ENCODE measurements around the gene SLAMF9.

The SLAMF9 gene

GRCh38 chr1:159980786-159981185, 26.7 kb upstream of the SLAMF9 start:
- H4K20me1 ChIP-seq (ENCODE audit: insufficient read depth, low read length), result no peaks in the 10 kb centered on the region
- H3K4me1 ChIP-seq (ENCODE audit: low read length), result no peaks in the 10 kb centered on the region

GRCh38 chr1:159980076-159980475, 26.0 kb upstream of the SLAMF9 start:
- Histone ChIP-seq H3K4me2 (ENCODE audit: low read depth, low read length) (no peak overlapping the region), H4K20me1 (ENCODE audit: insufficient read depth, low read length) (no peaks in the 10 kb centered on the region), H3K36me3 (replicated peaks; ENCODE audit: insufficient read depth, low read length) (no peaks in the 10 kb centered on the region), H3K9me3 (replicated peaks; ENCODE audit: insufficient read depth, low read length) (no peaks in the 10 kb centered on the region), H3K9ac (ENCODE audit: low read length) (no peak overlapping the region), H2AFZ (ENCODE audit: low read length) (no peak overlapping the region), H3K9me2 (replicated peaks; ENCODE audit: insufficient read depth, low read length) (no peaks in the 10 kb centered on the region), H3F3A (ENCODE audit: insufficient read depth, low read length) (no peaks in the 10 kb centered on the region), H3K27me3 (replicated peaks; ENCODE audit: insufficient read depth, low read length) (no peaks in the 10 kb centered on the region; the same call in 1 of the 2 replicates), H3K79me2 (ENCODE audit: low read length) (no peaks in the 10 kb centered on the region), H3K4me3 (ENCODE audit: low read length) (no peak overlapping the region), H3K4me1 (ENCODE audit: low read length) (no peaks in the 10 kb centered on the region), H3K27ac (ENCODE audit: low read length) (no peak overlapping the region)
- no peak for TF ChIP-seq CTCF (IDR thresholded peaks at IDR 0.05; ENCODE audit: low read length)
- DNase-seq, result no peak

More at GRCh38 chr1:159980786-159981185, 26.7 kb upstream of the SLAMF9 start:
- Histone ChIP-seq H2AFZ (ENCODE audit: low read length) (no peak overlapping the region), H3K4me2 (ENCODE audit: low read depth, low read length) (no peak overlapping the region), H3K79me2 (ENCODE audit: low read length) (no peaks in the 10 kb centered on the region), H3F3A (ENCODE audit: insufficient read depth, low read length) (no peaks in the 10 kb centered on the region), H3K9me3 (replicated peaks; ENCODE audit: insufficient read depth, low read length) (no peaks in the 10 kb centered on the region), H3K27me3 (replicated peaks; ENCODE audit: insufficient read depth, low read length) (no peaks in the 10 kb centered on the region; the same call in 1 of the 2 replicates), H3K36me3 (replicated peaks; ENCODE audit: insufficient read depth, low read length) (no peaks in the 10 kb centered on the region), H3K9me2 (replicated peaks; ENCODE audit: insufficient read depth, low read length) (no peaks in the 10 kb centered on the region), H3K27ac (ENCODE audit: low read length) (no peak overlapping the region), H3K9ac (ENCODE audit: low read length) (no peak overlapping the region), H3K4me3 (ENCODE audit: low read length) (no peak overlapping the region)
- no peak for TF ChIP-seq EZH2phosphoT487 (IDR thresholded peaks at IDR 0.05; ENCODE audit: low read length)
- no peak for TF ChIP-seq CTCF (IDR thresholded peaks at IDR 0.05; ENCODE audit: low read length)
- TF ChIP-seq EZH2 (optimal IDR thresholded peaks at IDR 0.05; ENCODE audit: low read depth, low read length), result no peak
- no peak for DNase-seq

GRCh38 chr1:159979257-159979656, 25.2 kb upstream of the SLAMF9 start:
- H2AFZ ChIP-seq (ENCODE audit: low read length), result no peak overlapping the region
- H3K9ac ChIP-seq (ENCODE audit: low read length), result no peak overlapping the region
- no peak overlapping the region for H3K4me2 ChIP-seq (ENCODE audit: low read depth, low read length)
- no peaks in the 10 kb centered on the region for H3K79me2 ChIP-seq (ENCODE audit: low read length)
- H3K27ac ChIP-seq (ENCODE audit: low read length), result no peak overlapping the region
- H3K9me3 ChIP-seq (replicated peaks; ENCODE audit: insufficient read depth, low read length), result no peaks in the 10 kb centered on the region
- TF ChIP-seq CTCF (IDR thresholded peaks at IDR 0.05; ENCODE audit: low read length) (no peak), EZH2phosphoT487 (IDR thresholded peaks at IDR 0.05; ENCODE audit: low read length) (no peak)
- H3K4me1 ChIP-seq (ENCODE audit: low read length), result no peaks in the 10 kb centered on the region
- no peaks in the 10 kb centered on the region for H4K20me1 ChIP-seq (ENCODE audit: insufficient read depth, low read length)
- H3K36me3 ChIP-seq (replicated peaks; ENCODE audit: insufficient read depth, low read length), result no peaks in the 10 kb centered on the region
- no peak overlapping the region for H3K4me3 ChIP-seq (ENCODE audit: low read length)
- H3F3A ChIP-seq (ENCODE audit: insufficient read depth, low read length), result no peaks in the 10 kb centered on the region
- no peaks in the 10 kb centered on the region for H3K9me2 ChIP-seq (replicated peaks; ENCODE audit: insufficient read depth, low read length)
- no peak for DNase-seq
- no peaks in the 10 kb centered on the region; the same call in 1 of the 2 replicates for H3K27me3 ChIP-seq (replicated peaks; ENCODE audit: insufficient read depth, low read length)

GRCh38 chr1:159978107-159978398, 24.0 kb upstream of the SLAMF9 start:
- H3K4me2 ChIP-seq (ENCODE audit: low read depth, low read length), result no peak overlapping the region
- no peaks in the 10 kb centered on the region for H3K4me1 ChIP-seq (ENCODE audit: low read length)
- H3K9me3 ChIP-seq (replicated peaks; ENCODE audit: insufficient read depth, low read length), result no peaks in the 10 kb centered on the region
- H3K27ac ChIP-seq (ENCODE audit: low read length), result no peak overlapping the region
- H3K4me3 ChIP-seq (ENCODE audit: low read length), result no peak overlapping the region
- H3K9me2 ChIP-seq (replicated peaks; ENCODE audit: insufficient read depth, low read length), result no peaks in the 10 kb centered on the region
- H2AFZ ChIP-seq (ENCODE audit: low read length), result no peak overlapping the region
- no peaks in the 10 kb centered on the region for H3F3A ChIP-seq (ENCODE audit: insufficient read depth, low read length)
- H4K20me1 ChIP-seq (ENCODE audit: insufficient read depth, low read length), result no peaks in the 10 kb centered on the region
- TF ChIP-seq EZH2 (optimal IDR thresholded peaks at IDR 0.05; ENCODE audit: low read depth, low read length) (no peak), EZH2phosphoT487 (IDR thresholded peaks at IDR 0.05; ENCODE audit: low read length) (no peak), CTCF (IDR thresholded peaks at IDR 0.05; ENCODE audit: low read length) (no peak)
- H3K9ac ChIP-seq (ENCODE audit: low read length), result no peak overlapping the region
- H3K79me2 ChIP-seq (ENCODE audit: low read length), result no peaks in the 10 kb centered on the region
- no peak for DNase-seq
- no peaks in the 10 kb centered on the region; the same call in 1 of the 2 replicates for H3K27me3 ChIP-seq (replicated peaks; ENCODE audit: insufficient read depth, low read length)
- no peaks in the 10 kb centered on the region for H3K36me3 ChIP-seq (replicated peaks; ENCODE audit: insufficient read depth, low read length)

All from MM.1S (cell line).